DND-41 (cell line): ENCODE measurements around the gene NKX3-2.

ENCODE experiments used
- CTCF ChIP-seq: IDR thresholded peaks from 2 replicates; pipeline ENCODE4 v1.5.1; 2012; ENCODE audit warnings: borderline replicate concordance, low read length, moderate library complexity, mild to moderate bottlenecking; ENCODE audit not compliant: poor library complexity, severe bottlenecking; ENCODE audit errors: extremely low read depth
- EZH2 ChIP-seq: IDR thresholded peaks from 3 replicates; pipeline ENCODE4 v1.6.1; 2012; ENCODE audit warnings: borderline replicate concordance, low read depth, mild to moderate bottlenecking, moderate library complexity, low read length, inconsistent platforms; ENCODE audit not compliant: severe bottlenecking

- TF ChIP-seq CTCF, result peak; percentile 95
- no peak for TF ChIP-seq EZH2
Measured at GRCh38 chr4:13548984-13549546, 4.8 kb upstream of the NKX3-2 start.
